Fibroblast of lung (primary cell): Measurements from ENCODE around the gene EPM2AIP1. TPM values are rescaled to one million over a fixed set of nuclear protein-coding genes. Genes with fewer than 3 reads are reported as not detected.

Source experiments
- DNase-seq, 2 donors: peaks; one replicate each; pipeline versions ENCODE4 v3.0.0 to v3.0.0-alpha.2; 2010; ENCODE audit warnings: low read depth in 2 of 2
- H2AFZ ChIP-seq: 2 replicates; pipeline ENCODE4 v1.5.1; 2012; ENCODE audit warnings: low read length, control low read depth, inconsistent platforms
- H3K27ac ChIP-seq: 2 replicates; pipeline ENCODE4 v1.5.1; 2011; ENCODE audit warnings: low read length, control low read depth; ENCODE audit not compliant: insufficient read depth
- H3K27me3 ChIP-seq: 2 replicates; pipeline ENCODE4 v1.5.1; 2011; ENCODE audit warnings: mild to moderate bottlenecking, low read length; ENCODE audit not compliant: control insufficient read depth, insufficient read depth
- H3K36me3 ChIP-seq: 2 replicates; pipeline ENCODE4 v1.5.1; 2011; ENCODE audit warnings: low read length; ENCODE audit not compliant: control insufficient read depth, insufficient read depth
- H3K4me1 ChIP-seq: 2 replicates; pipeline ENCODE4 v1.5.1; 2011; ENCODE audit warnings: low read length; ENCODE audit not compliant: control insufficient read depth, insufficient read depth; ENCODE audit errors: extremely low read depth
- H3K4me2 ChIP-seq: 2 replicates; pipeline ENCODE4 v1.5.1; 2011; ENCODE audit warnings: low read length, control low read depth; ENCODE audit not compliant: insufficient read depth; ENCODE audit errors: extremely low read depth
- H3K4me3 ChIP-seq, 4 experiments: fragments of 200-600 bp in 1 of 4; sonication (generic) in 1 of 4; replicated peaks in 1 of 4; 2 replicates each; pipeline ENCODE4 v1.5.1; 2011 to 2016; ENCODE audit warnings: low read length in 4 of 4, low read depth in 3 of 4, mild to moderate bottlenecking in 3 of 4, control low read depth in 2 of 4, inconsistent platforms in 1 of 4, mixed read lengths in 1 of 4; ENCODE audit not compliant: insufficient read depth in 1 of 4; ENCODE audit errors: control extremely low read depth in 1 of 4
- H3K79me2 ChIP-seq: 2 replicates; pipeline ENCODE4 v1.5.1; 2012; ENCODE audit warnings: mild to moderate bottlenecking, low read length, inconsistent platforms; ENCODE audit not compliant: control insufficient read depth, insufficient read depth
- H3K9ac ChIP-seq: 2 replicates; pipeline ENCODE4 v1.5.1; 2011; ENCODE audit warnings: mild to moderate bottlenecking, low read length, control low read depth; ENCODE audit not compliant: insufficient read depth
- H3K9me3 ChIP-seq: 2 replicates; pipeline ENCODE4 v1.5.1; 2012; ENCODE audit warnings: low read depth, low read length; ENCODE audit not compliant: control insufficient read depth, insufficient read depth
- H4K20me1 ChIP-seq: 2 replicates; pipeline ENCODE4 v1.5.1; 2011; ENCODE audit warnings: low read length; ENCODE audit not compliant: control insufficient read depth, insufficient read depth; ENCODE audit errors: extremely low read depth
- CTCF ChIP-seq, 2 donors: IDR thresholded peaks in 1 of 2; conservative IDR thresholded peaks in 1 of 2; 1 replicate in 1 of 2; 2 replicates in 1 of 2; pipeline ENCODE4 v1.5.1; 2011 to 2012; ENCODE audit warnings: low read length in 2 of 2, control low read depth in 1 of 2, inconsistent platforms in 1 of 2, low read depth in 1 of 2, mild to moderate bottlenecking in 1 of 2
- EZH2 ChIP-seq: IDR thresholded peaks from 2 replicates; pipeline ENCODE4 v1.5.1; 2012; ENCODE audit warnings: low read length, control low read depth, mild to moderate bottlenecking; ENCODE audit errors: missing control alignments
- polyA plus RNA-seq, 2 donors: library from polyadenylated mRNA; depleted of rRNA in 1 of 2; stranded (reverse) in 1 of 2; unstranded in 1 of 2; fragments of >200 nt; gene quantifications; 2 replicates each; pipeline ENCODE4 v1.2.1, GENCODE V29; 2011 to 2012; ENCODE audit warnings: missing spikeins in 1 of 2
- total RNA-seq: library from RNA; depleted of rRNA; stranded (reverse); fragments of >200 nt; gene quantifications from 2 replicates; pipeline ENCODE4 v1.2.1, GENCODE V29; 2014

EPM2AIP1 gene
- total and polyA plus RNA-seq, 2 donors (not counting 1 experiment from before 2014, with no cell fraction given): 12.9 to 18.7 TPM

GRCh38 chr3:36945333-36945980 lies 47.5 kb downstream of the EPM2AIP1 start:
- Histone ChIP-seq H3K79me2 (no peaks in the 10 kb centered on the region), H3K4me3 (peak overlapping the region in 3 of 4 experiments; percentile 33 to 71 (median 42)), H4K20me1 (no peaks in the 10 kb centered on the region), H3K36me3 (no peaks in the 10 kb centered on the region), H3K4me2 (peak overlapping the region; percentile 64), H3K9me3 (no peaks in the 10 kb centered on the region), H3K9ac (no peak overlapping the region), H3K27me3 (no peaks in the 10 kb centered on the region), H2AFZ (peak overlapping the region; percentile 85), H3K4me1 (peaks cover 5% of the 10 kb centered on the region), H3K27ac (no peak overlapping the region)
- DNase-seq: no peak
- TF ChIP-seq CTCF (conservative IDR thresholded peaks at IDR 0.05 in 1 of 2, IDR thresholded peaks at IDR 0.05 in 1 of 2; ENCODE audit: low read depth in 1 of 2, low read length in 2 of 2) (no peak), EZH2 (no peak)

GRCh38 chr3:36944641-36945270 lies 48.2 kb downstream of the EPM2AIP1 start, which contains the start of gene TRANK1:
TRANK1 (minus strand) TSS chr3:36945054; CDS start chr3:36944809, 245 bp downstream.
- peak; percentile 54 to 59 for DNase-seq
- Histone ChIP-seq H3K4me1 (peaks cover 5% of the 10 kb centered on the region), H3K27me3 (no peaks in the 10 kb centered on the region), H3K9ac (peak within 1 kb of the TSS; percentile 74), H3K36me3 (no peaks in the 10 kb centered on the region), H3K27ac (peak within 1 kb of the TSS; percentile 8), H2AFZ (peak within 1 kb of the TSS; percentile 85), H4K20me1 (no peaks in the 10 kb centered on the region), H3K9me3 (no peaks in the 10 kb centered on the region), H3K4me2 (peak within 1 kb of the TSS; percentile 64), H3K4me3 (peak within 1 kb of the TSS; percentile 33 to 72 (median 68)), H3K79me2 (no peaks in the 10 kb centered on the region)
- TF ChIP-seq CTCF (conservative IDR thresholded peaks at IDR 0.05 in 1 of 2, IDR thresholded peaks at IDR 0.05 in 1 of 2; ENCODE audit: low read depth in 1 of 2, low read length in 2 of 2) (no peak), EZH2 (no peak)

- Histone ChIP-seq H3K9me3 (no peaks in the 10 kb centered on the region), H3K4me1 (peaks cover 5% of the 10 kb centered on the region), H3K36me3 (no peaks in the 10 kb centered on the region), H3K4me2 (peak overlapping the region; percentile 64), H4K20me1 (no peaks in the 10 kb centered on the region), H3K79me2 (no peaks in the 10 kb centered on the region), H3K27me3 (no peaks in the 10 kb centered on the region), H3K4me3 (peak overlapping the region; percentile 33 to 72 (median 68)), H3K9ac (peak overlapping the region; percentile 74), H2AFZ (peak overlapping the region; percentile 85), H3K27ac (peak overlapping the region; percentile 8)
- DNase-seq: peak; percentile 67 to 69
- TF ChIP-seq CTCF (conservative IDR thresholded peaks at IDR 0.05 in 1 of 2, IDR thresholded peaks at IDR 0.05 in 1 of 2; ENCODE audit: low read depth in 1 of 2, low read length in 2 of 2) (peak in 1 of 2 donors; percentile 20), EZH2 (no peak)
Observed at GRCh38 chr3:36944012-36944640, 48.8 kb downstream of the EPM2AIP1 start.
